ENCODE data around the gene RALGAPB.
"Not testable (repeated sequence)": the region's sequence is repeated elsewhere in the genome, so short reads cannot be mapped to it uniquely, and the experiment has no call there.

- not testable (repeated sequence) for TF ChIP-seq EZH2phosphoT487 (IDR thresholded peaks at IDR 0.05; ENCODE audit: borderline replicate concordance, low read length); CTCF (conservative IDR thresholded peaks at IDR 0.05; ENCODE audit: low read depth, low read length); EZH2 (IDR thresholded peaks at IDR 0.05; ENCODE audit: low read length, unreplicated experiment)
Observed at GRCh38 chr20:38460631-38461030, 12.0 kb upstream of the RALGAPB start.
